ENCODE measurements around the gene MKI67. TPM values are rescaled to one million over a fixed set of nuclear protein-coding genes. Genes with fewer than 3 reads are reported as not detected.
A peak's percentile ranks its signal among the peaks of the same experiment; 100 is the strongest.

MKI67 gene
- total RNA-seq, 1 experiment from 2014 or later = 81.4 TPM

DNA sequence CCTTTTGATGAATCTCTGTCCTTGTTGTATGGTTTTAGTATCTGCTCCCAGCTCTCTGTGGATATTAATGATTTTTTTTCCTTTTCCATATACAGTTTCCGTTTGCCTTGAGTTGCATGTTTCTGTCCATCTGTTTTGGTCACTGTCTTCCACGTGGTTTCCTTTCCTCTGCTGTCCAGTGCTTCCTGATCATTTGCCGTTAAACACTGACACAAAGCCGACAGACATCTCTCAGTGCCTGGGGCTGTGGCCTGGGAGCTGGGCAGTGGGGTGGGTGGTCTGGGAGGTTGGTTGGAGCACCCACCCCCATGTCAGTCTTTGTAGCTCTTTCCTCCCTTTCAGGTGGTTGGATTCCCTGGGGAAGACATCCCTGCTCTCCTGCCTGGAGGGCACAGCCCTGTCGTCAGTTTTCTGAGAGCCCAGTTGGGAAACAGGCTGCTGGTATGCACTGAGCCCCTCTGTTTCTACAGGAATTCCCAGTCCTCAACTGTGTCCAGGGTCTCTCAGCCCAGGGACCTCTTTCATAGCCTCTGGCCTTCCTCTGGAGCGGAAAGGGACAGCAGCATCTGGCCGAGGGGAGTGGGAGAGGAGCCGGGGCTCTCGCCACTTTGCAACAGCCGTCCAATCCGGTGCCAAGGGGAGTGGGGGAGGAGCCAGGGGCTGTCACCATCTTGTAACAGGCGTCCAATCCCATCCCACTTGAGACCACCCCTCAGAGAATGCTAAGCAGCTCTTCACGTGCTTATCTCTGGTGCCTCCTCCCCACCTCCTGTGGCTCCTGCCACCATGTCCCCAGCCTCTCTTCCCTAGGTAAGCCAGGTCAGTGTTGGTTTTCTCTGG is 26.7 kb upstream of the MKI67 start:
- H3K27me3 Mint-ChIP-seq (ENCODE audit: insufficient read depth, unreplicated experiment) = peaks cover 31% of the 10 kb centered on the region
- no TSS peak for BruUV-seq (replicated peaks)
- no peaks in the 10 kb centered on the region for H3K9me3 Mint-ChIP-seq (ENCODE audit: unreplicated experiment)
- H3K4me3 Mint-ChIP-seq (ENCODE audit: unreplicated experiment) = no peak overlapping the region
- no peak for DNase-seq (ENCODE audit: unreplicated experiment)
- no peaks in the 10 kb centered on the region for H3K36me3 Mint-ChIP-seq (ENCODE audit: insufficient read depth, unreplicated experiment)
- intact Hi-C loops (cut with micrococcal nuclease) = no loop called here
- TF ChIP-seq, protein P1, sequence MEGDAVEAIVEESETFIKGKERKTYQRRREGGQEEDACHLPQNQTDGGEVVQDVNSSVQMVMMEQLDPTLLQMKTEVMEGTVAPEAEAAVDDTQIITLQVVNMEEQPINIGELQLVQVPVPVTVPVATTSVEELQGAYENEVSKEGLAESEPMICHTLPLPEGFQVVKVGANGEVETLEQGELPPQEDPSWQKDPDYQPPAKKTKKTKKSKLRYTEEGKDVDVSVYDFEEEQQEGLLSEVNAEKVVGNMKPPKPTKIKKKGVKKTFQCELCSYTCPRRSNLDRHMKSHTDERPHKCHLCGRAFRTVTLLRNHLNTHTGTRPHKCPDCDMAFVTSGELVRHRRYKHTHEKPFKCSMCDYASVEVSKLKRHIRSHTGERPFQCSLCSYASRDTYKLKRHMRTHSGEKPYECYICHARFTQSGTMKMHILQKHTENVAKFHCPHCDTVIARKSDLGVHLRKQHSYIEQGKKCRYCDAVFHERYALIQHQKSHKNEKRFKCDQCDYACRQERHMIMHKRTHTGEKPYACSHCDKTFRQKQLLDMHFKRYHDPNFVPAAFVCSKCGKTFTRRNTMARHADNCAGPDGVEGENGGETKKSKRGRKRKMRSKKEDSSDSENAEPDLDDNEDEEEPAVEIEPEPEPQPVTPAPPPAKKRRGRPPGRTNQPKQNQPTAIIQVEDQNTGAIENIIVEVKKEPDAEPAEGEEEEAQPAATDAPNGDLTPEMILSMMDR (IDR thresholded peaks at IDR 0.05; ENCODE audit: unreplicated experiment) = no peak
- POLR2A ChIA-PET = interaction anchor here (1.3 kb wide), 1 partner anchor 89 kb away, joined by 4 read pairs; no protein-coding TSS in a partner anchor
- CTCF ChIA-PET = interaction anchor here (0.9 to 7.4 kb wide), 10 partner anchors 11 to 142 kb away, joined by 3 to 187 read pairs (median 6); no protein-coding TSS in a partner anchor
- H3K27ac Mint-ChIP-seq (ENCODE audit: low read depth, unreplicated experiment) = no peak overlapping the region
- H3K4me1 Mint-ChIP-seq (ENCODE audit: insufficient read depth, unreplicated experiment) = peaks cover under 1% of the 10 kb centered on the region

DNA sequence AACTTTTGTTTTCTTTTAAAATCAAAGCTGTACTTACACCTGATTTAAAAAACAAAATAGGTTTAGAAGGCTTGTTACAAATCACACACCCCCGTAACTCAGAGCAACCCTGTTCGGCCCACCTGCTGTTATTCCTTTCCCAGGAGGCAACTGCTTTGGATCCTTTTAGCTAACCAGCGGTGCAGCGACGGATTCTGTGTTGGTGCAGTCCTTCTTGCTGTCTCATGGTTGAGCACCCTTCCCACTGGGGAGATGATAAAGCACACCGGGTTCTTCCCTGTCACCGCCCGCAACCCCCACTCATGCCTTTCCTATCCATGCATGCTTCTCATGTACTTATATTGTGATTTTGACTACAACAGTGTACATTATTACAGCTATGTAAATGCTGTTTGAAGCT is 24.8 kb upstream of the MKI67 start:
- Mint-ChIP-seq H3K4me3 (ENCODE audit: unreplicated experiment) (peak overlapping the region; percentile 31), H3K27me3 (ENCODE audit: insufficient read depth, unreplicated experiment) (peaks cover 16% of the 10 kb centered on the region), H3K36me3 (ENCODE audit: insufficient read depth, unreplicated experiment) (no peaks in the 10 kb centered on the region), H3K9me3 (ENCODE audit: unreplicated experiment) (no peaks in the 10 kb centered on the region), H3K27ac (ENCODE audit: low read depth, unreplicated experiment) (no peak overlapping the region), H3K4me1 (ENCODE audit: insufficient read depth, unreplicated experiment) (peaks cover 15% of the 10 kb centered on the region)
- ChIA-PET POLR2A (interaction anchor here (0.9 to 1.2 kb wide), 4 partner anchors 19 to 87 kb away, joined by 3 to 5 read pairs (median 4); no protein-coding TSS in a partner anchor), CTCF (interaction anchor here (0.6 to 7.4 kb wide), 26 partner anchors 11 to 1971 kb away, joined by 3 to 187 read pairs (median 6); partner anchors contain the start of gene MKI67)
- intact Hi-C loops (cut with micrococcal nuclease) = loop anchor here (2.0 kb wide), 2 partner anchors 116 to 244 kb away; partner anchors contain the start of gene PTPRE
- BruUV-seq (replicated peaks) = no TSS peak
- TF ChIP-seq, protein P1 (IDR thresholded peaks at IDR 0.05; ENCODE audit: unreplicated experiment) = no peak
- no peak for DNase-seq (ENCODE audit: unreplicated experiment)

DNA sequence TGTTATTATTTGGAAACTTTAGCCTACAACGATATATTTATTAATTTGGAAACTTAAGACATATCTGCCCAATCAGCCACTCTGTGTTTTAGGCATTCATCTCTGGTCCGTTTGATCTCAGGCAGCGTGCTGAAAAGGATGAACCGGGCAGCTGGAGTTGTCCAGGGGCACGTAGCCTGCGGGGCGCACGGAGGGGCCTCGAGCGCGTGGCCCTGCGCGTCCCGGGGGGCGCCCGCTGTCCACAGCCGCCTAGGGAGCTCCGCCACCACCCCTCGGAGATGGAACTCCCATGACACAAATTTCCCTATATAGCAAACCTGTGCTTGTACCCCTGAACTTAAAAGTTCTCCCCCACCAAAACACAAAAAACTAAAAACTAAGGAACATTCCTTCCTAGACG is 24.3 kb upstream of the MKI67 start:
- BruUV-seq (replicated peaks) = no TSS peak
- CTCF ChIA-PET = interaction anchor here (0.6 to 7.4 kb wide), 26 partner anchors 12 to 1972 kb away, joined by 3 to 187 read pairs (median 6); partner anchors contain the start of gene MKI67

More for the DNA sequence above, 24.3 kb upstream of the MKI67 start:
- Mint-ChIP-seq H3K36me3 (ENCODE audit: insufficient read depth, unreplicated experiment) (no peaks in the 10 kb centered on the region), H3K9me3 (ENCODE audit: unreplicated experiment) (no peaks in the 10 kb centered on the region), H3K4me1 (ENCODE audit: insufficient read depth, unreplicated experiment) (peaks cover 15% of the 10 kb centered on the region), H3K27ac (ENCODE audit: low read depth, unreplicated experiment) (no peak overlapping the region), H3K27me3 (ENCODE audit: insufficient read depth, unreplicated experiment) (peaks cover 11% of the 10 kb centered on the region), H3K4me3 (ENCODE audit: unreplicated experiment) (peak overlapping the region; percentile 31)
- intact Hi-C loops (cut with micrococcal nuclease) = loop anchor here (1.0 to 2.0 kb wide), 3 partner anchors 72 to 244 kb away; partner anchors contain the start of gene PTPRE
- TF ChIP-seq, protein P1 (IDR thresholded peaks at IDR 0.05; ENCODE audit: unreplicated experiment) = no peak
- DNase-seq (ENCODE audit: unreplicated experiment) = no peak
- POLR2A ChIA-PET = interaction anchor here (1.0 to 1.2 kb wide), 2 partner anchors 81 to 86 kb away, joined by 3 to 4 read pairs; no protein-coding TSS in a partner anchor
